SKM-1 treated with dmso at 0.1 percent for 144 hours (cell line): ENCODE measurements around the gene BST2.

Experiments
- DNase-seq: peaks from one replicate; lab custom pipeline; 2025; ENCODE audit not compliant: unreplicated experiment; lab: John Stamatoyannopoulos, UW

Gene BST2

DNA sequence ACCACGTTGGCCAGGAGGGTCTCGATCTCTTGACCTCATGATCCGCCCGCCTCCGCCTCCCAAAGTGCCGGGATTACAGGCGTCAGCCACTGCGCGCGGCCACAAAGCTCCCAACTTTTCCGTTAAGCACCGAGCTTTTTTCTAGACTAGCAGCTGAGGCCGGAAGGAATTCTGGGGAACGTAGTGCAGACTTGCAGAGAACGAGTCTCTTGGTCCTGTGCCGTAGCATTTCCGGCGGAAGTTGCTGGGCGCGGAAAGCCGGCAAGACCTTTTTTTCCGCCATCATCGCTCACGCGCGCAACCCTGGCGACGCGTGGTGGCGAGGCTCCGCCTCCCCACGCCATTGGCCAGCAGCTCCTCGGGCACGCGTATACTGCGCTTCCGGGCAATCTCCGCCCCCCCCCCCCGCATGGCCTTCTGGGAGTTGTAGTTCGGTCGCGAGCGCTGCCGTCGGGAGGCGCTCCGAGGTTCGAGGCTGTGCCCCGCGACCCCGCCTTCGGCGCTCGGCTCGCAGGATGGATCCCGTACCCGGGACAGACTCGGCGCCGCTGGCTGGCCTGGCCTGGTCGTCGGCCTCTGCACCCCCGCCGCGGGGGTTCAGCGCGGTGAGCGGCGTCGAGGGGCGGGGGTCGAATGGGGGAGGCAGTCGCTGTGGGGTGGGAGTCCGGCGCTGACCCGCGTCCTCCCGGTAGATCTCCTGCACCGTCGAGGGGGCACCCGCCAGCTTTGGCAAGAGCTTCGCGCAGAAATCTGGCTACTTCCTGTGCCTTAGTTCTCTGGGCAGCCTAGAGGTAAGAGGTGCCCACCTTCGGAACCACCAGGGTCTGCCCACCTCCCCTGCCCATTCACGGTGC, 14.4 kb upstream of the BST2 start, which contains the start of gene MVB12A:
MVB12A (plus strand) TSS at position 427 of the 854 bp plus-strand sequence; CDS start at position 516, 89 bp downstream.
- peak; percentile 96 for DNase-seq

DNA sequence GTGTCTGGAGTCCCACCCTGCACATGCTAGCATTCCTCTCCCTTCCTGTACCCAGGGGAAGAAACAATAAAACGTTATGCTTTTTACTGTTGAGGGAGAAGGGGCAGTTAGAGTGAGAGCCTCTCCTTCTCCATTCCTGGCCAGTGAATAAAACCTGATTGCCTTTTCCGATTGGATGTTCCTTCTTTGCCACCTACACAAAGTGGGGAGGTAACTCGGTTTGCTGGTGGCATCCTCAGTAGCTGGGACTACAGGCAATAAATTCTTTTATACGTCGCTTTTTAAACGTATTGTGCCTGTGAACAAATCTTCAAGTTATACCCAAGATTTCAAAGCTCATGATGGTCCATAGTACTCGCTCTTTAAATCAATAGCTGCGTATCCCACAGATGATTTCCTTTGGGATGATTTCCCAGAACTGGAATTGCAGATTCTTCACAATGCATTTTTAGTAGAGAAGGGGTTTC, 13.8 kb upstream of the BST2 start:
- DNase-seq: no peak

DNA sequence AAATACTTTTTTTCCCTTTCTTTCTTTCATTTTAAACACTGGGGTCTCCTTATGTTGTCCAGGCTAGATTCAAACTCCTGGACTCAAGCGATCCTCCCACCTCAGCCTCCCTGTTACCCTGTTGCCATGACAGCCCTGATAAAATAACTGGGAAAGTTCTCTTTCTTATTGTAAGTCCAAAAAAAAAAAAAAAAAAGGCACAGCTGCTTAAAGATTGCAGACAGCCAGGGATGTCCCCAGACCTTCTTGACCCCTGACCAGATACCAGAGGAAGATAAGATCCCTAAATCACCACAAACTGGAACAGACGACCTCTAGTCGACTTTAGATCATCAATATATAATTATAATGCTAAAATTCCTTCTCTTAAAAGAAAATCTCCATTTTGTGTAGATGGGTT, 13.3 kb upstream of the BST2 start:
- no peak for DNase-seq

DNA sequence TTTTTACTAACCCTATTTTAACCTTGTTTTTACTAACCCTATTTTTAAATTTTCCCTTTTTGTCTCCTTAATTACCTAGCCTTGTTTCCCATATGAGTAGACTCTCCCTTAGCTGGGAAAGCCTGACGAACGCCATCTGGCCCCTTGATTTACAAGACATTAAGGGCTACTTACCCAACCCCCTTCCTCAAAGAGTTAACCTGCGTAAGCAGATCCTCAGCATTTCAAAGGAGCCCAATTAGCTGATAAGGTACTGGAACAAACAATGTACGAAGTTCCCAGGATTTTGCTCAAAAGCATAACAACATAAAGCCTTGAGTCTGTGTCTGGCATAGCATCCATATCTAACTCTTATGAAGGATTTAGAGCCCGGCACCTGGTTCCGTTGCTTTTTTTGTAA, 9.7 kb upstream of the BST2 start:
- no peak for DNase-seq

DNA sequence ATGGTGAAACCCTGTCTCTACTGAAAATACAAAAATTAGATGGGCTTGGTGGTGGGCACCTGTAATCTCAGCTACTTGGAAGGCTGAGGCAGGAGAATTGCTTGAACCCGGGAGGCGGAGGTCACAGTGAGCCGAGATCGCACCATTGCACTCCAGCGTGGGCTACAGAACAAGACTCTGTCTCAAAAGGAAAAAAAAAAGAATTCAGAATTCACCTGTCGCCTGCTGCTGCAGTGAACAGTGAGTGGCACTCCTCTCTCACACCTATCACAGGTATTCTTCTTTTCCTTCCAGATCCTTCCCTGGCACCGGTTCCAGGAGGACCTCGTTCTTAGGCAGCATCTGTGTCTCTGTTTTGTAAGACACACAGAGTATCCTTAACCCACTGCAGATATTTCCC, 8.7 kb upstream of the BST2 start:
- no peak for DNase-seq

DNA sequence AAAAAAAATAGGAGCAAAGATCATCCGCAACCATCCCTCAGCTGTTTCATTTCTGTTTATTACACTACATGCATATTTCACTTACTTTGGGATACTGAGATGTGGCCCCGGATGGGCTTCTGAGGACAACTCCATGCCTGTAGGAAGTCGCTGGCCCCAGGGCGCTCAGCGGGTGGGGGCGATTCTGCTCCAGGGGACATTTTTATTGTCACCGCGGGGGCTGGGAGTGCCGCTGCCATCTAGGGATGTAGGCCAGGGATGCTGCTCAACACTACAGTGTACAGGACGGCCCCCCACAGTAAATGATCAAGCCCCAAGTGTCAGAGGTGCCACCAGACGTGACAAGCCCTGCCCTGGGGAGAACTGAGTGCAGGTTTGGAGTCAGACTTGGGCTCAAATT, 6.4 kb upstream of the BST2 start:
- no peak for DNase-seq

DNA sequence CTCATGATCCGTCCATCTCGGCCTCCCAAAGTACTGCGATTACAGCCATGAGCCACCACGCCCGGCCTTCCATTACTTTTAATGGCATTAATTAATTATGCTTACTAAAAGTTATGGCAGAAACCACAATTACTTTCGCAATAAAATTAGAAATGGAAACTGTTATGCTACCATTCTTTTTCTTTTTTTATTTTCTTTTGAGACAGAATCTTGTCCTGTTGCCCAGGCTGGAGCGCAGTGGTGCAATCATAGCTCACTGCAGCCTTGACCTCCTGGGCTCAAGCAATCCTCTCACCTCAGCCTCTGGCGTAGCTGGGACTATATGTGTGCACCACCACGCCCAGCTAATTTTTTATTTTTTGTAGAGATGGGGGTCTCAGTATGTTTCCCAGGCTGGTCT, 4.6 kb upstream of the BST2 start:
- no peak for DNase-seq

DNA sequence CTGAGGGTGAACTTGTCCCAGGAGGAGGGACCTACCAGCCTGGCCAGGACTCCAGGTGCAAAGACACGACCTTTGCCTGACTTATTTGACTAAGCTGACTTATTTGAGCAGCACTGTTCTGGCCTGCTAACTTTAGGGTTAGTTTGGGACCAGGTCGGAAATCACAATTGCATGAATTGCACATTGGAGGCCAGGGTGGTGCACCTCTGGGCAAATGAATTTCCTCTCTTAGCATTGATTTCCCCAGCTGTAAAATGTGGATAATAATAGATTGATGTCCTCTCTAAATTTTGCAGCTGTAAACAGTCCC, 1.4 kb upstream of the BST2 start:
- no peak for DNase-seq

DNA sequence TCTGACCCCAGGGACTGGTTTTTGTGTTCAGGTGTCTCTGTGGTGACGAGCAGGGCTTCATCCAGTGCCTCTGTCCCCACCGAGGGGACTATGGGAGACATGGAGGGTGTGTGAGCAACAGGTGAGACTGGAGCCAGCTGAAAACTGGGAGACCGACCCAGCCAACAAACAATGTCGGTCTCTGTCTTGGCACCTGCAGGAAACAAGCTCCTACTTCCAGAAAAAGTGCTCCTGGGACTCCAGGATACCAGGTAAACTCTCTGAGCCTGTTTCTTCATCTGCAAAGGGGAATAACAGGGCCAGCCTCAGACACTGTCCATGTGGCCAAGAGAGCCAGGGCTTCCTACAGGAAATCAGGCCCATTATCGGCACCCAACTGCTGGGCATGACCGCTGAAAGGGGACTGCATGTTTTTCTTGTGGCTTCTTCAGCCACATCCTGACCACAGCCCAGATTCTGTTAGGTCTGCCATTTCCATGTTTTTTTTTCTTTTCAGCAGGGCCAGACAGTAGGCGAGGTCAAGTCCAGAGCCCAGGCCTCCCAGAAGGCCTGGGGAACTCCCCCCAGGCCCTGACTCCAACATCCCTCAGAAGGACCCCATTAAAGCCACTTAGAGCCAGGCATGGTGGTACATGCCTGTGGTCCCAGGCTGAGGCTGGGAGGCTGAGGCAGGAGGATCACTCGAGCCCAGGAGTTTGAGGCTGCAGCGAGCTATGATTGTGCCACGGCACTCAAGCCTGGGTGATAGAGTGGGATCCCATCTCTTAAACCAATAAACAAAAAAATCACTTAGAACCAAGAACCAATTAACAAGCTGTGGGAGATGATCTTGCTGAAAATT, 836 bp upstream of the BST2 start:
- DNase-seq: peak; percentile 42

DNA sequence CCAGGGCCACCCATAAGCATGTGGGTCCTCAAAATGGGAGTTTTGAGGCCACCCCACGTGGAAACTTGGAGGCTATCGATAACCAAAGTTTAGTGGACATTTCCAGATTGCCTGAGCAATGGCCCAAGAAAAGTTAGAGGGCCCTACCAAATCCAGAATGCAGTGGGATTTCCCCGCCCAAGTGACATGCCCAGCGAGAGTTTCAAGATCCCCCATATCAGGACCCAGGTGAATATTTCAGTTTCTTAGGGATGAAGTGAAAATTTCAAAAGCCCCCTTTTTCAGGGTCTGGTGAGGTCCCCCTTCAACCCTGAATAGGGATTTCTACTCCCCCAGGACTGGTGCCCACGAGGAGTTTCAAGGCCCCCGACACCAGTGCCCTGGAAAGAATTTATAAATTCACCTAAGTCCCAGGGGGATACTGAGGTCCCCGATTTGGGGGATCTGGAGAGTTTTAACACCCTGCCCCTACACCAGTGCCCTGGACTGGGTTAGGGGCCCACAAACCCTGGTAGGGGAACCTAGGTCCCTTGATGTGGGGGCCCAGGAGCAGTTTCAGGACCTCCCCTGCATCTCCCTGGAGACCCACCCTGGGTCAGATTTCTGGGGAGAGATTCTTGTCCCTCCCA, 695 bp downstream of the BST2 start:
- DNase-seq: no peak

DNA sequence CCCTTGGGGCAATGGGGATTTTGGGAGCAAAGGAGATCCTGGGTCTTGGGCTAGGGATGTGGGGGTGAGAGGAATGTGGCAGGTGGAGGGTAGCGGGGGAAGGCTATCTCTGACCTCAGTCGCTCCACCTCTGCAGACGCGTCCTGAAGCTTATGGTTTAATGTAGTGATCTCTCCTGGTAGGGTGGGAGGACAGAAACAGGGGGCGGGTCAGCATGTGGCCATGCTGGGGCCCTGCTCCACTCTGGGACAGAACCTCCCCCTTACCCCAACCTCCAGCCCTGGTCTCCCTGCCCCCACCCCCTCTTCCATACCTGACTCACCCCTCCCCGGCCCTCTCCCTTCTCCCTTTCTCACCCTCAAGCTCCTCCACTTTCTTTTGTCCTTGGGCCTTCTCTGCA, 1.4 kb downstream of the BST2 start:
- DNase-seq: no peak

DNA sequence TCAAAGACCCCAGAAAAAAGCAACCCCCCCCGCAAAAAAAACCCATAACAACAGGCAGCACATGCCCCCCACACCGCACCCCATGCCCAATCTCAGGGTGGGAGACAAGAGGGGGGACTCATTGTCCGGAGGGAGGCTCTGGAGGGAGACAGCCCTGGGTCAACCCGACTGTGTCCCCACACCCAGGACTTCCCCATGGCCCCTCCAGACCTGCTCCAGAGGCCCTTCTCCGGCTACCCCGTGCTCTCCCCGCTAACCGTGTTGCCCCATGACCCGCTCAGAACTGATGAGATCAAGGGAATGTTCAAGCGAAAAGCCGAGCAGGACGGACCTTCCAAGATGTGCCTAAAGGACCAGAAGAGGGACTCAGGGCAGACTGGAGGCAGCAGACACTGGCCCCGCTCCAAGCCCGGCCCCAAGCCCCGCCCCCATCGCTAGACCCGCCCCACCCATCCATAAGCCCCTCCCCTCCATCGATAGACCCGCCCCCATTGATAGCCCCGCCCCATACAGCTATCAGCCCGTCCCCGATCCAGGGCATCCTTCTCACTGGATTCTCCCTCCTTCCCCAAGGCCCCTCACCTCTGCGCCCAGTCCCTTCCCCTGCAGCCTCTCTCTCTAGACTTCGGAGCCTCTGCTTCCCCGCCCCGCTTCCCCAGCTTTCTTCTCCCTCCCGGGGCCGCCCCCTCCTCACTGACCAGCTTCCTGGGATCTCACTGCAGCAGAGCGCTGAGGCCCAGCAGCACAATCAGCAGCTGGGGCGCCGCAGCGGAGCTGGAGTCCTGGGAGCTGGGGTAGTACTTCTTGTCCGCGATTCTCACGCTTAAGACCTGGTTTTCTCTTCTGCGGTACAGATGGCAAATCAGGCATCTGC, 2.2 kb downstream of the BST2 start:
- no peak for DNase-seq

DNA sequence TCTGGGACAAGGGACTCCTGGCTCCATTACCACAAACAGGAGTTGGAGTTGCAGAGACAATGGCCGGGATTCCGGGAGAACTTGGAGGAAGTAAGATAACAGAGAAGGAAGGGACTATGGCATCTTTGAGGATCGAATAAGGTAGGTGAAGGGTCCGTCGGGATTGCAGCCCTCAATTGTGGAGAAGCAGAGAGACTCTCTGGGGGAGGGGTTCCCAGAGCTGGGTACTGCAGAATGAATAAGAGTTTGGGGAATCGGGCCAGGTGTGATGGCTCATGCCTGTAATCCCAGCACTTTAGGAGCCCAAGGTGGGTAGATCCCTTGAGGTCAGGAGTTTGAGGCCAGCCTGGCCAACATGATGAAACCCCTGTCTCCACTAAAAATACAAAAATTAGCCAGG, 3.8 kb downstream of the BST2 start:
- DNase-seq: no peak

DNA sequence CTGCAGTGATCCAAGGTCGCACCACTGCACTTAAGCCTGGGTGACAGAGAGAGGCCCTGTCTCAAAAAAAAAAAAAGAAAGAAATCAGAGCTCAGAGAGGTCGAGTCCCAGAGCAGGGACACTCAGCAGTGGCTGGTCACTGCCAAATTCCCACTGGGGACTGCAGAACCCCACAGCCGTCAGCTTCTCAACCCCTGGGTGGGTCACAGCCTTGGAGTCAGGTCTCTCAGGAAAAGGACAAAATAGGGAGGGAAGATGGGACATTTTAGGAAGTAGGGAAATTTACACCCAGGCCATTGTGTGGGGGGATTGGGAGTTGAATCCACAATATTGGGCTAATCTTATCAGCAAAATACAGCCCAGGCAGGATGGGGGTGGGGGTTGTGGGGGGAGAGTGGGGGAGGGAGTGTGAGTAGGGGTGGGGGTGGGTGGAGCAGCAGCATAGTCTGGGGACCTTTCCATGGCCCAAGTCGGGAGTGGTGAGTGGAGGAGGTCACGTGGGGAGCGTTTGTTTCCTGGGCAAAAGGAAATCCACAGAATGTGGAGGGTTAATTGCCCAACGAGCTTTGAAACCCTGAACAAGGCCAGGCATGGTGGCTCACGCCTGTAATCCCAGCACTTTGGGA, 6.4 kb downstream of the BST2 start:
- DNase-seq: no peak

DNA sequence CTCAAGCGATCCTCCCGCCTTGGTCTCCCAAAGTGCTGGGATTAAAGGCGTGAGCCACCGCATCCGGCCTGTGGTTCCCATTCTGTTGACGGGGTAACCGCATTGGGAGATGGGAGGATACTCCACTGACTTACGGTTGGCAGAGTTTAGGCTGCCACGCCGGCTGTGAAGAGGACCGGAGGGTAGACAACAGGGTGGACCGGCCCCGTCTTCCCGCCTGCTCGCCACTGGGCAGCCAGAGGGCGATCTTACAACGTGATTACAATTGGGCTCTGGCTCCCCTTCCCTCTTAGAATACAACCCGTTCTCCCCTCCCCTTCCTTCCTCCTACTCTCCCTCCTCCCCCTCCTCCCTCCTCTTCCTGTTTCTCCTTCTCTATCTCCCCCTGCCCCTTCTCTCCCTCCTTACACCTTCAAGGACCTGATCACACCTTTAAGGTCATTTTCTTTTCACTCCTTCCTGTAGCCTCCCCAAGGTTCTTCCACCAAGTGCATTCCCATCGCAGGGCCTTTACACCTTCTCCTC, 10.5 kb downstream of the BST2 start:
- peak; percentile 63 for DNase-seq

DNA sequence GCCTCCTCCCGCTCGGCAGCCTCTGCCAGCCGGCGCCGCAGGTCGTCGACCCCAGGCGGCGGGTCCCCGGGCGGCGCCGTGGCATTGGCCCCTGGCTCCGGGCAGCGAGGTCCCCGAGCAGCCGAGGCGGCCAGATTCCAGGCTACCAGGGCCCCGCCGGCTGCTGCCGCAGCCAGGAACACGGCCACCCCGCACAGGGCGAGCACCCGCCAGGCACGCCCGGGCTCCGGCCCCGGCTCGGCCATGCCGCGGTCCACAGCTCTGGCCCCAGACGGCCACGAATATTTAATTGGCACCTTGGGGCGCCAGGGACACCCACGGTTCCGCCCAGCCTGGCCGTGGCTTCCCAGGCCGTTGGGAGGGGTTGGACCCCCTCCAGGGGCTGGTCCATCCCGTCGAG, 11.5 kb downstream of the BST2 start, which contains the start of gene CCDC194:
CCDC194 (minus strand) TSS at position 283 of the 400 bp plus-strand sequence; CDS start at position 245, 38 bp downstream.
- no peak for DNase-seq

DNA sequence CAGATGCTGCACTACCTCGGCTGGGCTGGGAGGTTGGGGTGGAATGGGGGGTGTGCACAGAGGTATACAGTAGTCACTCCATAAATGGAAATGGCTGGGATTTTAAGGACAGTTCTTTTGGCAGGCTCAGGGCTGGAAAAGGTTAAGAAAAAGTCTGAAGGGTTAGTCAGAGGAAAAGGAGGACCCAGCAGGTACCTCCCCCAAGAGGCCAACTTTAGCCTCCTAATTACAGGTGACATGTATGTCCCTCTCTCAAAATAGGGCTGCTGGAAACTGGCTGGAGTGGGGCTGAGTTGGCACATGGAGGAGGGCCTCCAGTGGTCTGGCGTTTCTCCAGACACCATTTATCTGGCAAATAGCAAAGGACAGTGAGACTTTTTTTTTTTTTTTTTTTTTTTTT, 12.4 kb downstream of the BST2 start:
- DNase-seq: no peak

DNA sequence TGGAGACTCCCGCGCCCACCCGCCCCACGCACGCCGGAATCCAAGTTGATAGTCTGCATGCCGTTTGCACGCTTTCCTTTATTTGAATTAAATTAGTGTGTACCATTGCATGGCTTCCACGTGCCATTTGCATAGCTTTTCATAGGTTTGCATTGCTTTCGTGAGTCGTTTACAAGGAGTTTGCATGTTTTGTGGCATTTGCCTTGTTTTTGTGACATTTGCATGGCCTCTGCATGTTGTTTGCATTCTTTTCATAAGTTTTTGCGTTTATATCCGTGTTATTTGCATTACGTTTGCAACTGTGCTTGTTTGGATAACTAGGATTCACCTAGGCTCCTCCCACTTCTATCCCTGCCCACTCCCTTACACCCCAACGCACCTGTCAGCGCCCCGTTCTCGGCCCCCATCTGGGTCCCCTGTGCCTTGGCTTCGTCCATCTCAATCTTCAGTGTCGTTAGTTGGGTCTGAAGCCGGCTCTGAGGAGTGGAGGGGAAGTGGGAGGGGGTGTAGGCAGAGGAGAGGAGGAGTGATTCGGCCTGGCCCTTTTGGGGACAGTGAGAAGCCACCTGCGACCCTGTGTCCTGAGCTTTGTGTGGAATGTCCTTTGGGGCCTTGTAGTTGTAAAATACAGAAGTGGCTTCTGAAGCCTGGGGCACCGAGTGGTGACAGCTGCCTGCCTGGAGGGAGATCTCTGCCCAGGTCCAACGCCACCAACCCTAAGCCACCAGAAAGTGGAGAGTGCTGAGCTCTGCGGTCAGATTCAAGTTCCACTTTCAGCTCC, 13.9 kb downstream of the BST2 start:
- DNase-seq: peak; percentile 47
